Bone marrow (tissue), 2 donors: ENCODE data around the gene KANSL3.
"Not testable (repeated sequence)": the region's sequence is repeated elsewhere in the genome, so short reads cannot be mapped to it uniquely, and the experiment has no call there.

ENCODE experiments used
- DNase-seq, 2 donors: peaks; one replicate each; lab custom pipeline; 2025; lab: John Stamatoyannopoulos, UW

Gene KANSL3

GRCh38 chr2:96557421-96557820 is 80.7 kb downstream of the KANSL3 start:
- DNase-seq, result not testable (repeated sequence)

- peak; percentile 25 to 30 for DNase-seq
Observed at GRCh38 chr2:96556441-96557330, 81.4 kb downstream of the KANSL3 start.

- DNase-seq, result no peak
Observed at GRCh38 chr2:96555146-96555610, 82.9 kb downstream of the KANSL3 start.

- DNase-seq, result peak; percentile 24 to 43
Observed at GRCh38 chr2:96554293-96555145, 83.6 kb downstream of the KANSL3 start.

GRCh38 chr2:96553957-96554292 is 84.2 kb downstream of the KANSL3 start:
- not testable (repeated sequence) for DNase-seq

- DNase-seq, result no peak
Observed at GRCh38 chr2:96553176-96553956, 84.7 kb downstream of the KANSL3 start.

- DNase-seq, result no peak
Observed at GRCh38 chr2:96552315-96553175, 85.6 kb downstream of the KANSL3 start.

GRCh38 chr2:96551605-96552314 is 86.4 kb downstream of the KANSL3 start:
- no peak for DNase-seq

- DNase-seq, result no peak
Observed at GRCh38 chr2:96550787-96551604, 87.1 kb downstream of the KANSL3 start.

- DNase-seq, result no peak
Observed at GRCh38 chr2:96549967-96550786, 87.9 kb downstream of the KANSL3 start.

- no peak for DNase-seq
Observed at GRCh38 chr2:96549466-96549785, 88.7 kb downstream of the KANSL3 start.

- DNase-seq, result no peak
Observed at GRCh38 chr2:96548558-96549465, 89.3 kb downstream of the KANSL3 start.

- DNase-seq, result no peak
Observed at GRCh38 chr2:96547731-96548171, 90.4 kb downstream of the KANSL3 start.

- DNase-seq, result no peak
Observed at GRCh38 chr2:96547203-96547641, 90.9 kb downstream of the KANSL3 start.

GRCh38 chr2:96546797-96547196 is 91.3 kb downstream of the KANSL3 start:
- no peak for DNase-seq

- no peak for DNase-seq
Observed at GRCh38 chr2:96546321-96546720, 91.8 kb downstream of the KANSL3 start.
